GM21723 (cell line): Measurements from ENCODE around the gene GJD3.
"Not testable (repeated sequence)": the region's sequence is repeated elsewhere in the genome, so short reads cannot be mapped to it uniquely, and the experiment has no call there.

Experiments
- ATAC-seq: cut with Tn5 transposase; IDR thresholded peaks from one replicate; pipeline ENCODE4 v1.9.1; 2021; ENCODE audit warnings: mild to moderate bottlenecking, moderate library complexity; ENCODE audit not compliant: unreplicated experiment

GJD3 gene

GRCh38 chr17:40364121-40364861 is at the start of gene GJD3:
GJD3 (minus strand) TSS chr17:40364737; CDS start chr17:40363815, 922 bp downstream.
- no peak for ATAC-seq

DNA sequence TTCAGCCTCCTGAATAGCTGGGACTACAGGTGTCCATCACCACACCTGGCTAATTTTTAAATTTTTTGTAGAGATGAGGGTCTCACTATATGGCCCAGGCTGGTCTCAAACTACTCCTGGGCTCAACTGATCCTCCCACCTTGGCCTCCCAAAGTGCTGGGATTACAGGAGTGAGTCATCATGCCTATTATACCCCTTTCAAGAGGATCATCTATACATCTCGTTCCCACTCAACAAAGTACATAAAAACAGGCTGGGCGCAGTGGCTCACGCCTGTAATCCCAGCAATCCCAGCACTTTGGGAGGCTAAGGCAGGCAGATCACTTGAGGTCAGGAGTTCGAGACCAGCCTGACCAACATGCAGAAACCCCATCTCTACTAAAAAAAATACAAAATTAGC is 49.8 kb upstream of the GJD3 start:
- not testable (repeated sequence) for ATAC-seq

DNA sequence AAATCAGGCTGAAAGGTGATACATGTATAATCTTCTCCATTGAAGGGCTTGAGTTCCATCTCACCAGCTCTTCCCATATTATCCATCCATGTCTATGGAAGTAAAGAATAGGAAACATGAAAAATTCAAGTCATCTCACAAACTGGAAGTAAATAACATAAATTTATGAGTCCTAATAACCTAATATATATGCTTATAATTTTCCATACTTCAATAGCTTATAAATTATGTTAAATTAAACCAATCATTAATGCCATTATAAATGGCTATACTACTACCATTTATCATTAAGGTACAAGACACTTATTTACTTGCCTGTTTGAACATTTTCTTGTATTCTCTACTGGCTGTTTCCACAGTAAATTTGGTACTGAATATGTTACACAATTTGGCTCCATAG is 48.3 kb upstream of the GJD3 start:
- ATAC-seq = no peak

GRCh38 chr17:40411821-40412220 is 47.3 kb upstream of the GJD3 start:
- ATAC-seq = no peak

DNA sequence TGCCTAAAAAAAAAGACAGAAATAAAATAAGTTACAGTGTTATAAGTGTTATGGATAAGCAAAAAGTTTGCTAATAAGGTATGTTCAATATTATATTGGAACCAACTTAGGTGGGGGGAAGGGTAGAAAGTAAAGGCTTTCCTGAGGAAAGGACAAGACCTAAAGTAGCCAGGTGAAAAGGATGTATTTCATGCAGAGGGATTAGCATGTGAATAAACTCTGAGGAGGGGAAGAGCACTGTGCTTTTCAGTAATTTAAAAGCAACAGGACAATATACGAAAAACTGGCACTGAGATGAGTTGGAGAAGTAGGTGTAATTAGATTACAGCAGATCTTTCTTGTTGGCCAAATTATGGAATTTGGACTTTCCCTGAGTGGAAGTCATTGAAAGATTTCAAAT is 45.5 kb upstream of the GJD3 start:
- ATAC-seq = no peak

- ATAC-seq = not testable (repeated sequence)
Observed at GRCh38 chr17:40409540-40409939, 45.0 kb upstream of the GJD3 start.

GRCh38 chr17:40407460-40407859 is 42.9 kb upstream of the GJD3 start:
- ATAC-seq = no peak

- no peak for ATAC-seq
Observed at GRCh38 chr17:40404003-40404402, 39.5 kb upstream of the GJD3 start.

DNA sequence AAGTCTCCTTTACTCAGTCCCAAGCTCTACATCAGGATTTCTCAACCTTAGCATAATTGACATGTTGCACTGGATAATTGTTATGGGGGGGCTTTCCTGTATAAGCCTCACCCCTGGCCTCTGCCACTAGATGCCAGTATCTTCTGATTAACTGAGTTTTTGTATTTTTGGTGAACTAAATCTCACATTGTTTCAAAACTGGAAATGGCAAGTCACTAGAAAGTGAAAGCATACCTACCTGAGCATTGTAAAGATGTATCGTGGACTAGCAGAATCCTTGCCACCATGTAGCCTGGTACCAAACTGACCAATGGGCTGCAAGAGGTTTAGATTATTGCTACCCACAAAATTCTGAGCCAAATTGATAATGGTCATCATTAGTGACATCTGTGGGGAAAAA is 38.1 kb upstream of the GJD3 start:
- ATAC-seq = no peak

- ATAC-seq = no peak
Observed at GRCh38 chr17:40399185-40399584, 34.6 kb upstream of the GJD3 start.

DNA sequence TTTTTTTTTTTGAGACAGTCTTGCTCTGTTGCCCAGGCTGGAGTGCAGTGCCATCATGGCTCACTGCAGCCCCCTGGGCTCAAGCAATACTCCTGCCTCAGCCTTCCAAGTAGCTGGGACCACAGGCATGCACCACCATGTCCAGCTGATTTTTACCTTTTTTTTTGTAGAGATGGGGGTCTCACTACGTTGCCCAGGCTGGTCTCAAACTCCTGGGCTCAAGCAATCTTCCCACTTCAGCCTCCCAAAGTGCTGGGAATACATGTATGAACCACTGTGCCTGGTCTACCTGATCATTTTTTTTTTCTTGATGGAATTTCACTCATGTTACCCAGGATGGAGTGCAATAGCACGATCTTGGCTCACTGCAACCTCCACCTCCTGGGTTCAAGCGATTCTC is 22.0 kb upstream of the GJD3 start:
- ATAC-seq = not testable (repeated sequence)

- no peak for ATAC-seq
Observed at GRCh38 chr17:40382251-40382650, 17.7 kb upstream of the GJD3 start.

DNA sequence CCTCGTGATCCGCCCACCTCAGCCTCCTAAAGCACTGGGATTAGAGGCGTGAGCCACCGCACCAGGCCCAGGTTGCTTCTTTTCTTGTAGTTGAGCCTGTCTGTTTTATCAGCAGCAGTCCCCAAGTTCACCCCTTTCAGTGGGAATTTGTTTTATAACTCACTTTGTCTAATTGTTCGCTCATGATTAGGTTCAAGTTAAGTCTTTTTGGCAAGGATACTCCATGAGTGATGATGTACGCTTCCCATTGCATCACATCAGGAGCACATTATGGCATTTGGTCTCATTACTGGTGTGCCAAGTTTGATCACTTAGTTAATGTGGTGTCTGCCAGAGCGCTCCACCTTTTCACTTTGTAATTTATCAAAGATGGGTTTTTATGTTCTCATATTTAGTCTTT is 14.4 kb upstream of the GJD3 start:
- ATAC-seq = no peak

GRCh38 chr17:40377832-40378231 is 13.3 kb upstream of the GJD3 start:
- no peak for ATAC-seq

- not testable (repeated sequence) for ATAC-seq
Observed at GRCh38 chr17:40376541-40376940, 12.0 kb upstream of the GJD3 start.

GRCh38 chr17:40375786-40376185 is 11.2 kb upstream of the GJD3 start:
- ATAC-seq = not testable (repeated sequence)

DNA sequence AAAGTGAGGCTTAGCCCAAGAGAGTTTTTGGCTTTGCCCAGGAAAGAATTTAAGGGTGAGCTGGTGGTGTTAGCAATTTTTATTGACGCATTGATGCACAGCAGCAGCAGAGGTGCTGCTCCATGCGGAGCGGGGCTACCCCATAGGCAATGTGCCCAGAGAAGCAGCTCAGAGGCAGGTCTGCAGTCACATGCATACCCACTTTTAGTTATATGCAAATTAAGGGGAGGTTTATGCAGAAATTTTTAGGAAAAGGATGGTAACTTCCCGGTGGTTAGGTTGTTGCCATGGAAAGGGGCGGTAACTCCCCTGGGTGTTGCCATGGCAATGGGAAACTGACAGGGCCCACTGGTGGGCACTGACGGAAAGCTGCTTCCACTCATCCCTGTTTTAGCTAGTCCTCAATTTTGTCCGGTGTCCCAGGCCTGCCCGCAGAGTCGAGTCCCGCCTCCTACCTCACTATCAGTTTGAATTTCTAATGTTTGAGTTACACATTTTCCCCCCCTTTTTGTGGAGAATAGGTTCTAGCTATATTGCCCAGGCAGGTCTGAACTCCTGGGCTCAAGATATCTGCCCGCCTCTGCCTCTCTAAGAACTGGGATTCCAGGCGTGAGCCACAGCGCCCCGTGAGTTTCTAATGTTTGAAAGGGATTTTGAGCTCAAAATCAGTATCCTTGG is 10.4 kb upstream of the GJD3 start:
- ATAC-seq = no peak

DNA sequence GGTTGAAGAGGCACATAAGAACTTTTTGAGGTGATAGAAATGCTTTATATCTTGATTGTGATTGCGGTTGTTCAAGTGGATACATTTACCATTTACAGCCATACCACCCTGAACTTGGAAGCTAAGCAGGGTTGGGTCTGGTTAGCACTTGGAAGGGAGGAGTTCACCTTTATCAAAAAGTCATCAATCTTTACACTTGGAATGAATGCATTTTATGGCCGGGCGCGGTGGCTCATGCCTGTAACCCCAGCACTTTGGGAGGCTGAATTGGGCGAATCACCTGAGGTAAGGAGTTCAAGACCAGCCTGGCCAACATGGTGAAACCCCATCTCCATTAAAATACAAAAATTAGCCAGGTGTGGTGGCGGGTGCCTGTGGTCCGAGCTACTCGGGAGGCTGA is 9.5 kb upstream of the GJD3 start:
- no peak for ATAC-seq

DNA sequence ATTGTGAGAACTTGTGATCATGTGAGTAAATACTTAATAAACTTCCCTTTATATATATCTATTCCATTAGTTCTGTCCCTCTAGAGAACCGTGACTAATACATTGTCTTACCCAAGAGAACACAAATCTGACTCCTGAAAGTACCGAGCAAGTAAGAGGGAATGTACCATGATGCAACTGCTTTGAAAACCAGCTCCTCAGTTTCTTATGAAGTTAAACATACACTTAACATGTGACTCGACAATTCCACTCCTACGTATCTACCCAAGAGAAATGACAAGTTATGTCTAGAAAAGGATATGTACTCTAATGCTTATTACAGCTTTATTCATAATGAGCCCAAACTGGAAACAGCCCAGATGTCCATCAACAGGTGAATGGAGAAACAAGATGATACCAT is 8.8 kb upstream of the GJD3 start:
- ATAC-seq = no peak

DNA sequence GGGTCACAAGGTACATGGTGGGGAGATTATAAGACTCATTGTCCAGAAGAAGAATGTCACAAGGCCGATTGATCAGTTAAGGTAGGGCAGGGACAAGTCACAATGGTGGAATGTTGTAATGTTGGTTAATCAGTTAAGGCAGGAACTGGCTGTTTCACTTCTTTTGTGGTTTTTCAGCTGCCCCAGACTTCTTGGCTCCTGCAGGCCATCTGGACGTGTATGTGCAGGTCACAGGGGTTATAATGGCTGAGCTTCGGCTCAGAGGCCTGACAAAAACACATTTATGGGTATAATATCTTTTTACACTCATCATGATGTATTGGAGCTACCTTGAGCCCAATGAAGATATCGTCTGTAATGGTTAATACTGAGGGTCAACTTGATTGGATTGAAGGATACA is 8.1 kb upstream of the GJD3 start:
- not testable (repeated sequence) for ATAC-seq

- no peak for ATAC-seq
Observed at GRCh38 chr17:40372031-40372430, 7.5 kb upstream of the GJD3 start.

- ATAC-seq = no peak
Observed at GRCh38 chr17:40371261-40371929, 6.9 kb upstream of the GJD3 start.
